ENCODE results near the gene GOPC. TPM values are rescaled to one million over a fixed set of nuclear protein-coding genes. Genes with fewer than 3 reads are reported as not detected.

GOPC gene
- total and polyA plus RNA-seq, 2 donors (not counting 3 experiments of a cell fraction or from before 2014, with no cell fraction given): 7.8 to 22.8 TPM

GRCh38 chr6:117536317-117536716 is 66.0 kb downstream of the GOPC start:
- no peak for DNase-seq (ENCODE audit: low read depth, low spot score)
- no TSS peak for BruUV-seq (replicated peaks)
- no peak overlapping the region for H3K4me3 ChIP-seq (replicated peaks in 1 of 3; ENCODE audit: insufficient read depth in 1 of 3, low read depth in 1 of 3, low read length in 3 of 3)
- ChIA-PET POLR2A (no interaction called here), CTCF (interaction anchor here (1.0 to 1.6 kb wide), 5 partner anchors 9 to 86 kb away, joined by 3 to 10 read pairs (median 5); no protein-coding TSS in a partner anchor)
- peaks cover 17% of the 10 kb centered on the region for H3K4me1 ChIP-seq (ENCODE audit: control insufficient read depth, extremely low read depth, insufficient read depth, low read length)
- no peak overlapping the region for H3K4me2 ChIP-seq (ENCODE audit: insufficient read depth, low read length)
- intact Hi-C loops (cut with micrococcal nuclease): no loop called here
- H3K9me1 ChIP-seq (replicated peaks; ENCODE audit: control insufficient read depth, extremely low read depth, insufficient read depth, low read length): no peaks in the 10 kb centered on the region
- no peaks in the 10 kb centered on the region for H3K27me3 ChIP-seq (ENCODE audit: control insufficient read depth in 2 of 2, insufficient read depth in 2 of 2, low read length in 2 of 2)
- TF ChIP-seq POLR2AphosphoS5 (IDR thresholded peaks at IDR 0.05; ENCODE audit: insufficient read depth, low read depth, low read length) (no peak), EZH2 (IDR thresholded peaks at IDR 0.05; ENCODE audit: borderline replicate concordance, low read depth, low read length, severe bottlenecking) (no peak), POLR2A (IDR thresholded peaks at IDR 0.05; ENCODE audit: low read depth, low read length) (no peak), FOS (IDR thresholded peaks at IDR 0.05; ENCODE audit: borderline replicate concordance, insufficient read depth, low read length) (no peak), JUN (IDR thresholded peaks at IDR 0.05; ENCODE audit: borderline replicate concordance, insufficient read depth, insufficient read length, low read depth) (no peak), MYC (IDR thresholded peaks at IDR 0.05; ENCODE audit: low read depth, low read length) (no peak), MAX (IDR thresholded peaks at IDR 0.05; ENCODE audit: insufficient read depth, insufficient read length) (no peak), GATA2 (IDR thresholded peaks at IDR 0.05; ENCODE audit: insufficient read depth, insufficient read length, low read depth, low read length) (no peak), CTCF (IDR thresholded peaks at IDR 0.05; ENCODE audit: extremely low read depth in 1 of 2, insufficient read depth in 1 of 2, low read depth in 1 of 2, low read length in 2 of 2) (no peak)
- no peak for FAIRE-seq
- no peaks in the 10 kb centered on the region for H3K9me3 ChIP-seq (replicated peaks; ENCODE audit: control insufficient read depth, insufficient read depth, low read length)
- no peaks in the 10 kb centered on the region for H4K20me1 ChIP-seq (replicated peaks; ENCODE audit: control insufficient read depth, extremely low read depth, insufficient read depth, low read length)
- peaks cover 12 to 36% of the 10 kb centered on the region in 2 experiments for H3K36me3 ChIP-seq (ENCODE audit: control insufficient read depth in 2 of 2, extremely low read depth in 1 of 2, insufficient read depth in 2 of 2, low read length in 2 of 2)
- H3K79me2 ChIP-seq (ENCODE audit: control insufficient read depth, insufficient read depth, low read length): peaks cover 9% of the 10 kb centered on the region
- dilution Hi-C loops (cut with MboI; ENCODE audit: extremely low pct_ligation_motif_present, low sequenced_read_pairs): no loop called here
- no peak overlapping the region for H3K27ac ChIP-seq (ENCODE audit: insufficient read depth, low read depth, low read length)
- no peak overlapping the region for H2AFZ ChIP-seq (ENCODE audit: low read depth, low read length)
- no peak overlapping the region for H3K9ac ChIP-seq (replicated peaks; ENCODE audit: extremely low read depth, insufficient read depth, low read length)
